GM10266 (cell line): Measurements from ENCODE around the gene DOCK4.

Experiments
- DNase-seq: peaks from one replicate; pipeline ENCODE4 v3.0.0; 2012; ENCODE audit errors: extremely low spot score
- CTCF ChIP-seq: IDR thresholded peaks from 2 replicates; pipeline ENCODE4 v1.5.1; 2012; ENCODE audit warnings: mild to moderate bottlenecking, low read depth; ENCODE audit not compliant: control insufficient read depth, insufficient read depth; ENCODE audit errors: missing control alignments

Gene DOCK4

GRCh38 chr7:112201411-112201810 lies 4.8 kb downstream of the DOCK4 start:
- no peak for DNase-seq
- TF ChIP-seq CTCF: no peak

GRCh38 chr7:112199672-112200071 lies 6.5 kb downstream of the DOCK4 start:
- no peak for DNase-seq
- TF ChIP-seq CTCF: no peak

GRCh38 chr7:112199035-112199655 lies 7.1 kb downstream of the DOCK4 start:
- DNase-seq: no peak
- TF ChIP-seq CTCF: no peak

GRCh38 chr7:112197322-112197721 lies 8.9 kb downstream of the DOCK4 start:
- no peak for DNase-seq
- TF ChIP-seq CTCF: no peak

GRCh38 chr7:112195717-112196116 lies 10.5 kb downstream of the DOCK4 start:
- DNase-seq: no peak
- TF ChIP-seq CTCF: no peak

- no peak for DNase-seq
- no peak for TF ChIP-seq CTCF
Observed at GRCh38 chr7:112193915-112194502, 12.2 kb downstream of the DOCK4 start.
